Inflammatory macrophage treated with lipopolysaccharide for 1 hour (primary cell): ENCODE results near the gene PHF2.

Experiments
- DNase-seq, 2 donors: peaks; one replicate each; pipeline ENCODE4 v3.0.0-alpha.2; 2020 to 2022

The PHF2 gene

DNA sequence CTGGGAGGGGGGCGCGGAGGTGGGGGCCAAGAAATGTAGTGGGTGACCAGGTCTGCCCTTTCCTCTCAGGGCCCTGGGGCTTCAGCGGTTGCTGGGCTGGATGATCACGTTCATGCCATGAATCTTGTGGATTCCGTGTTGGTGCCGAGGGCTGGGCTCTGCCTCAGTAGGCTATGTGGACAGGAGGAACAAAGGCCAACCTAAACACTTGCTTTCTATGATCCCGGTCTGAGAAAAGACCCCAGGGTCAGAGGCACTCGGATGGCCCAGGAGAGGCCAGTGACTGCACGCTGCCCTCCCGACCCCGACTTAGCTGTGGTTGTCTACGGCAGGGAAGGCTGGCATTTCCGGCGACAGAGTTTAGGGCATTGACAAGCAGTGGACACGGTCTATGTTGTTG is 26.6 kb downstream of the PHF2 start:
- DNase-seq = no peak

DNA sequence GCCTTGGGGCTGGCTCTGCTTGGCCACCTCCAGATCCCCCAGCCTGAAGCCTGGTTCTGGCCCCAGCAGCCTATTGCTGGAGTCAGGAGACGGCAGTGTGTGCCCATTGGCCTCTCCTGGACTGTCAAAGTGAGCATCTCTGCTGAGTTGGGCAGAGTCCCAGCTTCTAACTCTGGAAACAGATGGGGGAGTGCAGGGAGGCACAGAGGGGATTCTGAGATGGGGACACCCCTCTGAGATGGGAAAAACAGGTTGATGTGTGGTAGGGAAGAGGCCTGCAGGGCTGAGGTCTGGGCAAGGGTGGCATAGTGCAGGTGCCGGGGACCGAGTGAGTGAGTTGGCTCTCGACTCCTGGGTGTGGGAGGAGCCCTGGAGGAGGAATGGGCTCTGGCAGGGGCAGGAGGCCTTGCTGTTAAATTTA is 27.5 kb downstream of the PHF2 start:
- no peak for DNase-seq

DNA sequence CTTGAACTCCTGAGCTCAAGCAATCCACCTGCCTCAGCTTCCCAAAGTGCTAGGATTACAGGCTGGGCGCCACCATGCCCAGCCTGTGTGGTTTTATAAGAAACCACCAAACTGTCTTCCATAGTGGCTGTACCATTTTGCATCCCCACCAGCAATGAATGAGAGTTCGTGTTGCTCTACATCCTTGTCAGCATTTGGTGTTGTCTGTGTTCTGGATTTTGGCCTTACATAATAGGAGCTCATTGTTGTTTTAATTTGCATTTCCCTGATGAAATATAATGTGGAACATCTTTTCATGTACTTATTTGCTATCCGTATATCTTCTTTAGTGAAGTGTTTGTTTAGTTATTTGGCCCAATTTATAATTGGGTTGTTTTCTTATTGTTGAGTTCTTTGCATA is 29.8 kb downstream of the PHF2 start:
- DNase-seq = no peak

DNA sequence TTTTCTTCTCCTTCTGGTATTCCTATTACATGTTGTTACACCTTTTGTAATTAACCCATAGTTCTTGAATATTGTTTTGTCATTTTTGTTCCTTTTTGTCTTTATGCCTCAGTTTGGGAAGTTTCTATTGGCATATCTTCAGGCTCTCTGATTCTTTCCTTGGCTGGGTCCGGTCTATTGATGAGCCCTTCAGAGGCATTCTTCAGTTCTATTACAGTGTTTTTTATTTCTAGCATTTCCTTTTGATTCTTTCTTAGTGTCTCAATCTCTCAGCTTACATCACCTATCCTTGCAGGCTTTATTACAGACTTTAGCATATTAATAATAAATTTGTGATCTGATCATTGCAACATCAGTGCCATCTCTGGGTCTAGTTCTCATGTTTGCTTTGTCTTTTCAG is 33.8 kb downstream of the PHF2 start:
- DNase-seq = no peak

DNA sequence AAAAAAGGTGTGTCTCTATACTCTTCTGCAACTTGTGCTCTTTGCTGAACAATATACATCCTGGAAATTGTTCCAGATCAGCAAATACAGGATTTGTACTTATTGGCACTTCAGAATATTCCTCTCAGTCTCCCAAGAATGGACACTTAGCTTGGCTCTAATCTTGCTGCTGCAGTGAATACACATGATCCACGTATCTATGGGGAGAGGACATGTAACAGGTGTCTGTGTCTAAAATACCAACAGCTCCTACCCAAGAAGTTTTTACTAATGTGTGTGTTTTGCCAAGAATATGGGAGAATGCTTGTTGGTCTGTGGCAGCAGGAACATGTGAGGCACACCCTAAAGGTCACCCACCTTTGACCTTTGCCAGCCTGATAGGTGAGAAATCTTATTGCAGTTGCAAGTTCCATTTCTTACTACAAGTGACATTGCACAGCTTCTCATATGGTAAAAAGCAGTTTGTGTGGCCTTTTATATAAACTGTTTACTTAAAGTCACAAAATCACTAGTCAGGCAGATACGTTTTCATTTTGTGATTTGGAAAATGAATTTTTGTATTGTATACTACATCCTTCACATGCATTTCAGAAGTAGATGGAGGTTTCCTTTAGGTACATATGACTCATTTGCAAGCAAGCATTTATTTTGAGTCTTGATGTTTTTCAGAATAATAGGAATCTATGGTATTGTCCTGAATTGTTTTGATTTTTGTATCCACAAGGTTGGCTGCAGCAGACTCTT is 35.8 kb downstream of the PHF2 start:
- no peak for DNase-seq

DNA sequence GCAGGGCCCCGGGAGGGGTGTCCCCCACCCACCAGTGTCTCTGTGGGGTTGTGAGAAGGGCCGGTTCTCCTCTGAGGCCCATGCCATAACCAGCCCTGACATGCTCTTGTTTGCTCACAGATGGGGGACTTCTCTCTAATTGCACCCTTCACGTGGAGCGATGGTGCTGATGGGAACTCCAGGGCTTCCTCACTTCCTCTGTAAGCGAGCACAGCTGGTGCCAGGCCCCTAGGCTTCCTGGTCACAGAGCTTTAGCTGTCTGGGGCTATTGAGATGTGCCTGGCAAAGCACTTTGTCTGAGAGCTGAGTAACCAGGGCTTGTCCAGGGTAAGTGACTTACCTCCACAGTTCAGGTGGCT is 36.4 kb downstream of the PHF2 start:
- DNase-seq = peak; percentile 36 to 53

DNA sequence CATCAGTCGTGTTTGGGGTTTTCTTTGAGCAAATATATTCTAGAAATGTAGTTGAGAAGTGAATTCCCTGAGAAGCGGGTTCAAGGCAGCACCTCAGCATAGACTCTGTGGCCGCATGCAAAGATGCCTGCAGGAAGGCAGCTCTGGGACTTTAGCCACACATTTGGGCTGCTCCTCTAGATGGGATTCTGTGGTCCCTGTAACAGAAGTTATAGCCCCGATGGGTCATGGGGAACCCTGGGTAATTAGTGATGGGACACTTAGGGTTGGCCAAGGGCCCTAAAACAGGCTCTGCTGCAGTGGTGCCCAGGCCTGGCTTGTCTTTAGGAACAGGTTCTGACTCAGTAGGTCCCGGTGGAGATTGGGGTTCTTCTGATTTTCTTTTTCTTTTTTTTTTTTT is 36.8 kb downstream of the PHF2 start:
- DNase-seq = no peak

DNA sequence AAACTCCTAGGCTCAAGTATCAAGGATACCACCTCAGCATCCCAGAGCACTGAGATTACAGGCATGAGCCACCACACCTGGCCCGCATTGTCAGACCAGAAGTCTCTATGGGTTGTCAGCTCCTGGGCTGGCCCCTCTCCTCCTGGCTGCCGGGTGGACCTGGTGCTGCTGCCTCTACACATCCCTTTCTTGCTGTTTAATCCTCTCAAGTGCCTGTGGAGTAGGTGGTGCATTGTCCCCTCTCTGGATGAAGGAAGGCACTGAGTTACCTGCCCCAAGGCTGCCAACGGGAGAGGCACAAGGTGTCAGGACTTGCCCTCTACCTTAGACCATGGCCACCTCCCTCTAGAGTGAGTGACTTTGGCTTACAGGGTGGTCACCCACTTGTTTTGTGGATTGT is 37.4 kb downstream of the PHF2 start:
- DNase-seq = no peak

DNA sequence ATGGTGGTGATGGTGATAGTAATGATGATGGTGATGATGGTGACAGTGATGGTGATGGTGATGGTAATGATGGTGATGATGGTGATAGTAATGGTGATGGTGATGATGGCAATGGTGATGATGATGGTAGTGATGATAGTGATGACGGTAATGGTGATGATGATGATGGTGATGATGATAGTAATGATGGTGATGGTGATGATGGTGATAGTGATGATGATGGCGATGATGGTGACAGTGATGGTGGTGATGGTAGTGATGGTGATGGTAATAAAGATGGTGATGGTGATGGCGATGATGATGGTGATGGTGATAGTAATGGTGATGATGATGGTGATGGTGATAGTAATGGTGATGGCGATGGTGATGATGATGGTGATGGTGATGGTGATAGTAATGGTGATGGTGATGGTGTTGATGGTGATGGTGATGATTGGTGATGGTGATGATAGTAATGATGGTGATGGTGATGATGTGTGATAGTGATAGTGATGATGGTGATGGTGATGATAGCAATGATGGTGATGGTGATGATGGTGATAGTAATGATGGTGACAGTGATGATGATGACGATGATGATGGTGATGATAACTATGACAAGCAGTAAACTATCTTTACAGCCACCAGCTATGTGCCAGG is 38.6 kb downstream of the PHF2 start:
- DNase-seq = no peak

DNA sequence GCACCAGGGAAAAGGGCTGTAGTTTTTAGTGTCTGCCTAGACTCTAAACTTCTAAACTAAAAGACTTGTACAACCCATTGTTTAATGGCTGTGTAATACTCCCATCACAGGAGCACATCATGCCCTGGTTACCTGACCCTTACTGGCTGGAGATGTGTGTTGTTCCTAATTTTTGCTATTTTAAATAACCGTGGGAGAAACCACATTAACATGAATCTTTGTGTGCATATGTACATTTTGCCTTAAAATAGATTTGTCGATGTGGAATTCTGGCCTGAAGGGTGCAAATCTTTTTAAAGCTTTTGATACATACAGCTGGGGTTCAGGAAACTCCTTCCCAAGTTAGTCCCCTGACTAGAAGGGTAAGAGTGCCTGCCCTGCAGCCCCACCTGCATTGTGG is 39.7 kb downstream of the PHF2 start:
- no peak for DNase-seq

DNA sequence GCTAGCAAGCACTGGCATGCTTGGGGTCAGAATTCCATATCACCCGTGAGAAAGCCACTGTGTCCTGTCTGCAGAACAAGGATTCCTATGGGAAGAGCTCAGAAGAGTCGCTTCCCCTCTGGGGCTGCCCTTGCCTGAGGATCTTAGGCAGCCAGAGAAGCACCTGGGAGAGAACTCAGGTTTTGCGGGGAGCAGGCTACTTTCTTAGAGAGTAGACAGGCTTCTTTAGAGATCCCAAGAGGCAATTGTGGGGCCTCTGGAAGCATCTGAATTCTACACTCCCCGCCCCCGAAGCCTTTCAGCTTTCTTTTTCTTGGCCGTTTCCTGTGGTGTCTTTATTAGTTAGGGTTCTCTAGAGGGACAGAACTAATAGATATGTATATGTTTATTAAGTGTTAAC is 40.9 kb downstream of the PHF2 start:
- no peak for DNase-seq

DNA sequence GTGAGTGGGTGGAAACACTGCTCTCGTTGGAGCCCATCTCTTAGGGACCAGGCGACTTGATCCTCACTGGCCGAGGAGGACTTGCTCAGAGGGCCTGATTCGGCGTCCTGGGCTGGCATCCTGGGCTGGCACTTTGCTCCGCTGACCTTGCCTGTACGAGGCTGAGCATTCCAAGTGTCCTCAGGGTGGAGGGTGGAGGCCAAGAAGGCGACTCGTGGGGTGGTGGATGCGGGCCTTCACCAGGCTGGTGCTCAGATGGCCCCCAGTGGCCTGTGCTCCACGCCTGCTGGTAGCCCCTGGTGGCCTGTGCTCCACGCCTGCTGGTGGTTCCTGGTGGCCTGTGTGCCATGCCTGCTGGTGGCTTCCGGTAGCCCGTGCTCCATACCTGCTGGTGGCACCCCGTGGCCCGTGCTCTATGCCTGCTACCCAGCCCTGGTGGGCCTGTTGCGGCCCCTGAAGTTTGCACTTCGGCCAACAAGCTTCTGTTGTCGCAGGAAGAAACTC is 42.9 kb downstream of the PHF2 start:
- no peak for DNase-seq

DNA sequence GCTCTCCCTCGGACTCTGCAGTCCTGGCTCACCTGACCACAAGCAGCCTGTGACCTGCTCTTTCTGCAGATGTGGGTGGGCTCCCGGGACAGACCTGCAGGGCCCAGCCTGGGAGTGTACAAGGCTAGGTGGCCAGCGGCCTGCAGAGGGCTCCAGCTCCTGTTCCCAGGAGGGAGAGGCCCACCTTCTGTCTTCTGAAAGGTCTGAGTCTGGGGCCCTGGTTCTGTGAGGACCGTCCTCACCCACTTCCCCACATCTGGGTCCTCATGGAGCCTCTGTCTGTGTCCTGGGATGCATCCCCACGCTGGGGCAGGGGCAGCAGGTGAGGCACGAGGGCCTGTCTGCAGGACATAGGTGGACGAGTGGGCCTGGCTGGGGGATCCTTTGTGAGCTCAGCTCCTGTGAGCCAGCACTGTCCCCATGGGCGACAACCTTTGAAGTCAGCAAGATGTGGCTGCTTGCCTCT is 43.7 kb downstream of the PHF2 start:
- DNase-seq = no peak

DNA sequence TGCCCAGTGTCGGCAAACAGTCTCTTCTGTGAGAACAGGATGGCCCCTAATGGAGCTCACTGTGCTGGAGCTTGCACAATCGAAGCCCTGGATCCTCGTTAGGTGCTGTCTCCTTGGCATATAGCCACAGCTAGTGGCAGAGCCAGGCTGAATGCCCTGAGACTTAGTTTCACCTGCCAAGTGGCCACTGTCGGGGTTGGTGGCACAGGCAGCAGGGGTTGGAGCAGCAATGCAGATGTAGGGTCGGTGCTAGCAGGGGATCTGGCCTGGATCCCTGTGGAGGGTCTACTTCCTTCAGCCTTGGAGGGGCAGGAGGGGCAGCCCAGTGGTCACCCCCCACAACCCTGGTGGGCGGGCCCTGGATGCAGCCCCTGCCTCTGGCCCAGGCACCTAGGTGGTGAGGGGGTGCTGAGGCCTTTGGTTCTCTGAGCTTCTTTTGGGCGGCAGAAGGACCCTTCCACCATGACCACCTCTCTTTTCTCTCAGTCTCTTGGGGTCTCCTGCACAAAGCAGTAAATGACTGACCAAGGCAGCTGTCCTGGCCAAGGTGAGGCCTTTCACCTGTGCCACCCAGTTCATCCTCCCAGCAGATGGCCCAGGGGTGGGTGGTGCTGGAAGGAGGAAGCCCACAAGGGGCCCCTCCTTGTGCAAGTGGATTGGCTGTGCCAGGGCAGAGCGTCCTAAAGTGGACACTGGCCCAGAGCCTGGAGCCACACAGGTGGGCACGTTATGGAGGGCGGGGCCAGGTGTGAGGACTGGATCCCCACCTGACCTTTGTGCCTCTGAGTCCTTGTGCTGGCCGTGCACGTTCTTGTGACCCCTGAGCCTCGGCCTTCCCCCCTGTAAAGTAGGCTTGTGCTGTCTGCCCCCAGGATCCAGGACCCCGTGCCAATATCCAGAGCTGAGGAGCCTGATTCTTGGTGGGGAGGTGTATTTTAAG is 44.8 kb downstream of the PHF2 start:
- DNase-seq = no peak

DNA sequence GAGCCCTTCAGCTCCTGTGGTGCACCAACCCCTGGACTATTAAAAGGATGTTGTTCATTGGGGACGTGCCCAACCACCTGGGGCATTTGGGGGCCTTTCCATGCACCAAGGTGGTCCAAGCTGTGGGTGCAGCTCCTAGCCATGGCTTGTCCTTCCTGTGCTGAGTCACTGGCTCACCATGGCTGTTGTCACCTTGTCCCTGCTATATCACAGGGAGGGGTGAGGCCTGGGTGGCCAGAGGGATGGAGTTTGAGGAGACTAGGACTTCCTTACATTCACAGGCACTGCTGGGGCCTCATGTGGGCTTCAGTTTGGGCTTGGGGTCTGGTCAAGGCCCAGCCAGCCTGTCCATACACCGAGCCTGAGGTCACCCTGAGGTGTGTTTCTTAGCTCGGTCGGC is 45.5 kb downstream of the PHF2 start:
- DNase-seq = no peak

DNA sequence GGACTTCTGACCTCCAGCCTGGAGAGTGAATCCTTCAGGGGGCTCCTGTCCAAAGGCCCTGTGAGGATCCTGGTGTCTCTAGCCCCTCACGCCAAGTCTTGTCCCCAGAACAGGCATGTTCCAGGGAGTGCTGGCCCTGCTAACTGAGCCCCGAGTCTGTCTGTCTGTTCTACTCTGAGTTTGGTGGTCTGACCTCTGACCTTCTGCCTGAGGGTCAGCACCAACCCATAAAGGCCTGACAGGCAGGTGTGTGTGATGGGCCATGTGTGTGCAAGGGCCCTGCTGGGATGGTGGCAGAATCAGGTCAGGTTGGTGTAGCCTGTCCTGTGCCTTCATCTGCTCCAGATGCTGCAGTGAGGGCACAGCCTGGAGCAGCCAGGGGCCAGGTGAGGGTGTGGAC is 46.3 kb downstream of the PHF2 start:
- DNase-seq = no peak

DNA sequence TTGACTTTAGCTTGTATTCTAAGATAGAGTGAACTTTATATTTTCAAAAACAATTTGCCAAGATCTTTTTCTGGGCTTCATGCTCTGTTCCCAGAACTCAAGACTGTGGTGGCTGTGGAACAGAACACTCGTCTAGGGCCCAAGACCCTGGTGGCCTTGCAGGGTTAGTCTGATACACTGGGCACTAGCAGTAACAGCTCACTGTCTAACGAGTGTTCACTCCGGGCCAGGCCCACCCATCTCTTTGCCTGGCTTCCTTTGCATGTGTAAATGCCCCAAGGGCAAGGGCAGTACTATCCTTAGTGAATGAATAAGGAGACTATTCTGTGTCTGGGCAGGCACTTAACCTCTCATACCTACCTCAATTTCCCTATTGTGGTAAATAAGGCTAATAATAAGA is 47.4 kb downstream of the PHF2 start:
- no peak for DNase-seq

DNA sequence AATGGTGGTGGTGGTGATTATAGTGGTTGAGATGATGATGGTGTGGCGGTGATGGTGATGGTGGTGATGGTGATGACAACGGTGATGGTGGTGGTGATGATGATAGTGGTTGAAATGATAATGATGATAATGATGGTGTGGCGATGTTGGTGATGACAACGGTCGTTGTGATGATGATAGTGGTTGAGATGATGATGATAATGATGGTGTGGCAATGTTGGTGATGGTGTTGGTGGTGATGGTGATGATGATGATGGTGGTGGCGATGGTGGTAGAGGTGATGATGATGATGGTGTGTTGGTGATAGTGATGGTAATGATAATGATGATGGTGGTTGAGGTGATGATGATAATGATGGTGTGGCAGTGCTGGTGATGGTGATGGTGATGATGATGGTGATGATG is 48.0 kb downstream of the PHF2 start:
- no peak for DNase-seq

DNA sequence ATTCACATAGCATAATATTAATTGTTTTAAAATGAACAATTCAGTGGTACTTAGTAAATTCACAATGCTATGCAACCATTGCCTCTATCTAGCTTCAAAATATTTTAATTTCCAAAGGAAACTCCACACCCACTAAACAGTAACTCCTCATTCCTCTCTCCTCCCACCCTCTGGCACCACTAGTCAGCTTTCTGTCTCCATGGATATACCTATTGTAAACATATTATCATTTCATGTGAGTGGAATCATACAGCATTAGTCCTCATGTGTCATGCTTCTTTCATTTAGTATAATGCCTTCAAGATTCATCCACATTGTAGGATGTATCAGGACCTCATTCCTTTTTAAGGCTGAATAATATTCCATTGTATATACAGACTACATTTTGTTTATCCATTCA is 48.6 kb downstream of the PHF2 start:
- no peak for DNase-seq

DNA sequence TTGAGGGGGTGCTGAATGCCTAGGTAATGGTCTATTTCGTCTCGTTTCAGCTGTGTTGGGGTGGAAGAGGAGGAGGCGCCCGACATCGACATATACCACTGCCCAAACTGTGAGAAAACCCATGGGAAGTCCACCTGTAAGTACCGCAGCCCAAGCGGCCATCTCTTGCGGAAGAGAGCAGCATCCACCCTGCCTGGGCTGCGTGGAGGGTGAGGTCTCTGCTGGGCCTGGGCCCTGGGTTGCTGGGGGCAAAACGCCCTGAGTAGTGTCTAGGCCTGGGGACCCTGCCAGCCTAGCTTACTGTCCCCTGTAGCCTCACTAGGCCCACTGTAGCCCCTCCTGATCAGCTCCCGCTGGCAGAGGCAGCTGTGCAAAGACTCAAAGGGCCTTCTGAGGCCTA is 53.5 kb downstream of the PHF2 start:
- no peak for DNase-seq

DNA sequence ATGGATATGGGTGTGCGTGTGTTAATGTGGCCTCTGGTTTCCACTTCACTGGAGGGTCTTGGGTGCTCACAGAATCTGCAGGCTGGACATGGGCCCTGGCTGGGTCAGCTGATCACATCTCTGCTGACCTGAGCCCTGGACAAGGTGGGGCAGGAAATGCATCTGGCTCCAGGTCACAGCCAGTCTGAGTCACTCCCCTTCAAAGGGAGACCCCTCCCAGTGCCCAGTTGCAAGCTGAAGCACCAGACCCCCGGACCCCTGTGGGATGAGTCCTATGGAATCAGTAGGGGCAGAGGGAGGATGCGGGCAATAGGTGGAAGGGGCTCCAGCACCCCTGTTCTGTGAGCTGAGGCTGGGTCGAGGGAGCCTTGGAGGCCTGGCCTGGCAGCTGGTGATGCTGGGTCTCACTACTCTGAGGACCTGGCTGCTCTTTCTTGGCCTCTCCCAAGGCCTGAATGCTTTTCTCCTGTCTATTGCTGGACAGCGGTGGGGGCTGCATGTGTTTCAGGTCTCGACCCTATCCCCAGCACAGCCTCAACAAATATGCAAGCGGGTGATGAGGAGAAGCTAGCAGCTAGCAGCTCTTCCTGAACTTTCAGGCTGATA is 54.5 kb downstream of the PHF2 start:
- DNase-seq = no peak

DNA sequence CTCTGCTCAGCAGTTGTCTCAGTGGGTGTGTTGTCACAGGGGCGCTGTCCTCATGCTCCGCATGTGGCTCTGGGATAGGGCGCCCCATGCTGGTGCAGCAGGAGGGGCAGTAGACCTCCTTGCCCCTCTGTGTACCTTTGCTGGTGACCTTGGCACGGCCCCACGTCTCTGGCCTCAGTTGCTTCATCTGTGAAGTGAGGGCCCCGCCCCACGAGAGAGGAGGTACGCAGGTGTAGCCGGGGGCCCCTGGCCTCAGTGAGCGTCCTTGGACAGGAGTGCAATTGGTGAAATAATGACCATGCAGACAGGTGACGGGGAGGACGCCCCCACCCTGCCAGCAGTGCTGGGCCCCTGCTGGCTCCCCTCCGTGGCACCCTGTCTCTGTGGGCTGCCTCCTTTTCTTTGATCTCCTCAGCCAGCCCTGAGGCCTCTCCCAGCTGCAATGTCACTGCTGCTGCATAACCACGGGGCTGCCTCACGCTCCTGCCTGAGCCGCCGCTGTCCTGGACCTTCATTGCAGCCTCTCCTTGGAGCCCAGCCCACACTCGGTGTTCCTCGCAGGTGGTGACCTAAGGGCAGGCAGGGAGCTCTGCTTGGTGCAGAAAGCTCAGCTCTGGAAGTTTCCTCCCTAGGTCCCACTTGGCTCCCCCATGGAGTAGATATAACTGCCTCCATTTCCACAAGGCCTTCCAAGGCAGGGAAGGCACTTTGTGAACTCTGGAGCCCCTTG is 57.3 kb downstream of the PHF2 start:
- no peak for DNase-seq
